B cell (primary cell): ENCODE data around the gene C4orf17. TPM values are rescaled to one million over a fixed set of nuclear protein-coding genes. Genes with fewer than 3 reads are reported as not detected.

Experiments
- ATAC-seq: fragments of 200-7000 bp; cut with Tn5 transposase; one replicate; pipeline ENCODE4 v1.10.0; 2021; ENCODE audit warnings: low read depth, mild to moderate bottlenecking, moderate number of reproducible peaks, moderate library complexity
- CTCF ChIA-PET: fragments of 350-600 bp; sonication (Branson Sonifier 250); formaldehyde crosslinking; loops from one replicate; lab custom pipeline; 2021; ENCODE audit warnings: antibody characterized with exemption, inconsistent platforms; lab: Charles Lee
- POLR2A ChIA-PET: fragments of 350-600 bp; sonication (Branson Sonifier 250); formaldehyde crosslinking; loops from one replicate; lab custom pipeline; 2021; ENCODE audit warnings: antibody characterized with exemption; lab: Charles Lee
- DNase-seq: peaks from one replicate; pipeline ENCODE4 v3.0.0; 2013
- H2AFZ ChIP-seq: 2 replicates; pipeline ENCODE4 v1.6.1; 2012; ENCODE audit warnings: mild to moderate bottlenecking, low read depth, low read length; ENCODE audit not compliant: insufficient read depth, poor library complexity, severe bottlenecking
- H3K27ac ChIP-seq, 2 donors: 1 replicate in 1 of 2; 2 replicates in 1 of 2; pipeline ENCODE4 v1.5.1; 2012 to 2013; ENCODE audit warnings: low read length in 2 of 2, mild to moderate bottlenecking in 2 of 2, moderate library complexity in 1 of 2
- H3K27me3 ChIP-seq, 4 experiments: fragments of 200-600 bp in 1 of 4; sonication (generic) in 1 of 4; replicated peaks in 1 of 4; 1 replicate in 2 of 4; 2 replicates in 2 of 4; pipeline versions ENCODE4 v1.6.1 to v1.7.0; 2013 to 2016; ENCODE audit warnings: low read length in 3 of 4, mild to moderate bottlenecking in 2 of 4, mixed read lengths in 1 of 4, moderate library complexity in 1 of 4; ENCODE audit not compliant: insufficient read depth in 4 of 4, control insufficient read depth in 3 of 4; ENCODE audit errors: control extremely low read depth in 1 of 4
- H3K36me3 ChIP-seq, 2 experiments: replicated peaks in 1 of 2; 1 replicate in 1 of 2; 2 replicates in 1 of 2; pipeline versions ENCODE4 v1.6.1 to v1.7.1; 2013; ENCODE audit warnings: low read length in 1 of 2; ENCODE audit not compliant: insufficient read depth in 2 of 2, control insufficient read depth in 1 of 2; ENCODE audit errors: control extremely low read depth in 1 of 2, extremely low read depth in 1 of 2
- H3K4me1 ChIP-seq, 2 donors: fragments of 200-600 bp in 1 of 2; sonication (generic) in 1 of 2; 1 replicate in 1 of 2; 2 replicates in 1 of 2; pipeline versions ENCODE4 v1.5.1 to v1.6.1; 2013 to 2017; ENCODE audit warnings: low read length in 2 of 2; ENCODE audit not compliant: control insufficient read depth in 2 of 2, insufficient read depth in 2 of 2
- H3K4me2 ChIP-seq: replicated peaks from 2 replicates; pipeline ENCODE3; 2012; ENCODE audit warnings: mild to moderate bottlenecking, low read depth, low read length; ENCODE audit not compliant: poor library complexity, severe bottlenecking
- H3K4me3 ChIP-seq, 5 experiments: fragments of 200-600 bp in 1 of 5; sonication (generic) in 1 of 5; 1 replicate in 3 of 5; 2 replicates in 2 of 5; pipeline versions ENCODE4 v1.5.1 to v1.7.0; 2011 to 2016; ENCODE audit warnings: low read length in 4 of 5, mild to moderate bottlenecking in 4 of 5, low read depth in 2 of 5, control low read depth in 1 of 5, moderate library complexity in 1 of 5; ENCODE audit not compliant: insufficient read depth in 1 of 5; ENCODE audit errors: control extremely low read depth in 1 of 5, extremely low read depth in 1 of 5
- H3K79me2 ChIP-seq: fragments of 200-600 bp; sonication (generic); one replicate; pipeline ENCODE4 v1.6.0; 2016; ENCODE audit warnings: low read length; ENCODE audit not compliant: control insufficient read depth, insufficient read depth
- H3K9ac ChIP-seq: fragments of 200-600 bp; sonication (generic); 2 replicates; pipeline ENCODE4 v1.6.1; 2017; ENCODE audit warnings: mild to moderate bottlenecking, low read length, moderate library complexity
- H3K9me3 ChIP-seq, 3 donors: one replicate each; pipeline versions ENCODE4 v1.6.1 to v1.7.1; 2013; ENCODE audit warnings: low read length in 2 of 3; ENCODE audit not compliant: control insufficient read depth in 2 of 3, insufficient read depth in 1 of 3; ENCODE audit errors: control extremely low read depth in 1 of 3
- H4K20me1 ChIP-seq: 2 replicates; pipeline ENCODE4 v1.6.0; 2012; ENCODE audit warnings: mild to moderate bottlenecking, low read length; ENCODE audit not compliant: insufficient read depth, control insufficient read depth, poor library complexity, severe bottlenecking
- H3K27ac Mint-ChIP-seq: one replicate; pipeline ENCODE4 v1.8.0; 2021; ENCODE audit warnings: mixed read lengths
- H3K27me3 Mint-ChIP-seq: one replicate; pipeline ENCODE4 v1.8.0; 2021; ENCODE audit warnings: mixed read lengths
- H3K4me1 Mint-ChIP-seq: one replicate; pipeline ENCODE4 v1.8.0; 2021; ENCODE audit warnings: mixed read lengths
- H3K4me3 Mint-ChIP-seq: one replicate; pipeline ENCODE4 v1.8.0; 2021; ENCODE audit warnings: mixed read lengths
- H3K9me3 Mint-ChIP-seq: one replicate; pipeline ENCODE4 v1.8.0; 2022; ENCODE audit warnings: mixed read lengths; ENCODE audit not compliant: insufficient read depth
- CTCF ChIP-seq: fragments of 200-600 bp; IDR thresholded peaks from one replicate; pipeline ENCODE4 v1.8.0; 2022; ENCODE audit warnings: antibody characterized with exemption, mild to moderate bottlenecking
- EZH2 ChIP-seq: IDR thresholded peaks from 2 replicates; pipeline ENCODE4 v1.6.1; 2012; ENCODE audit warnings: borderline replicate concordance, low read depth, mild to moderate bottlenecking, moderate library complexity, low read length; ENCODE audit not compliant: insufficient read depth, poor library complexity, severe bottlenecking
- WGBS: methylation state at CpG from one replicate; pipeline ENCODE4 v1.1.5; 2013; ENCODE audit warnings: missing lambda C conversion rate; ENCODE audit not compliant: insufficient coverage; 5-methylcytosine and 5-hydroxymethylcytosine counted together
- intact Hi-C: fragments of 100-400 bp; cut with micrococcal nuclease; formaldehyde crosslinking; loops from one replicate; pipeline ENCODE4 v1.10.0; 2022
- polyA plus RNA-seq: library from polyadenylated mRNA; depleted of rRNA; stranded (reverse); fragments of >200 nt; gene quantifications from 2 replicates; pipeline ENCODE4 v1.2.3, GENCODE V29; 2012
- total RNA-seq, 2 donors: library from RNA; stranded (reverse); fragments of 120-200 nt in 1 of 2; gene quantifications; 1 replicate in 1 of 2; 2 replicates in 1 of 2; pipeline versions ENCODE4 v1.2.3 to v1.2.4, GENCODE V29; 2013 to 2022

Gene C4orf17
- total and polyA plus RNA-seq, 2 donors (not counting 1 experiment from before 2014, with no cell fraction given): not detected

- TF ChIP-seq EZH2 (no peak), CTCF (no peak)
- Mint-ChIP-seq H3K9me3 (peaks cover 15% of the 10 kb centered on the region), H3K4me1 (no peaks in the 10 kb centered on the region), H3K27ac (no peak overlapping the region), H3K4me3 (no peak overlapping the region), H3K27me3 (peaks cover 5% of the 10 kb centered on the region)
- Histone ChIP-seq H3K4me2 (no peak overlapping the region), H3K36me3 (no peaks in the 10 kb centered on the region), H3K9ac (no peak overlapping the region), H3K79me2 (no peaks in the 10 kb centered on the region), H2AFZ (no peak overlapping the region), H3K27ac (no peak overlapping the region), H3K9me3 (peaks cover 1 to 30% (median 17%) of the 10 kb centered on the region in 3 donors), H4K20me1 (no peaks in the 10 kb centered on the region), H3K27me3 (no peaks in the 10 kb centered on the region), H3K4me3 (no peak overlapping the region), H3K4me1 (no peaks in the 10 kb centered on the region)
- DNase-seq (no peak), ATAC-seq (no peak)
- intact Hi-C loops: no loop called here
- ChIA-PET CTCF (no interaction called here), POLR2A (no interaction called here)
- 88% methylated on average over 4 of the region's 4 CpGs for WGBS
Observed at GRCh38 chr4:99490286-99490685, 20.5 kb upstream of the C4orf17 start.

DNA sequence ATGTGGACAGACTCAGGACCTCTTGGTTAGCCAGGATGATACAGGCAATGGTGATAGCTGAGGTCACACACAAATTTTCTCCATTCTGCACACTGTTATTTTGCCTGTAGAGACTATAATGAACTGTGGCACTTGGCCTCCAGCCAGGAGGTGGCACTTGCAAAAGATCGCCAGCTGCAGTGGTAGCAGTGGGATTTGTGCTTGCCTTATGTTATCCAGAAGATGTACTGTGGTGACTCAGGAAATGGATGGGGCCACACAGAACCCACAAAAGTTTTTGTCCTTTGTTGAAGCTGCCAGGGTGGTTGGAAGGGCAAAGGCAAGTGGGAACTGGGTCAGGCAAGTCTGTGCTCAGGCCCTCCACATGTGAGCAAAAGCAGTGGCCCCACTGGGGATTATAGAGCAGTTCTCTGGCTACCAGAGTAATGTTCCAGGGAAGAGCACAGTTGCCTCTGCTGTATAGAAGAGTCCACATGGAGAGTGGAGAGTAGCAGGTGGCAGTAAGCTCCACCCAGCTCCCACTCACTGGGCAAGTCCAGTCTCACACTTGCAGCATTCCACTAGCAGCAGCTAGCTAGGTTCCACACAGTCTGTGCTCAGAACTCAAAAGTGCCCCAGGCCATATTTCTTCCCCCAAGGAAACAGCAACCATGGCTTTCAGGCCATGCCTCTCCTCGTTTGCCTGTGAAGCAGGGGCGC is 5.9 kb upstream of the C4orf17 start:
- 22% methylated on average over 1 of the region's 3 CpGs for WGBS
- Mint-ChIP-seq H3K27ac (no peak overlapping the region), H3K4me3 (no peak overlapping the region), H3K27me3 (peaks cover 16% of the 10 kb centered on the region), H3K9me3 (no peaks in the 10 kb centered on the region), H3K4me1 (no peaks in the 10 kb centered on the region)
- intact Hi-C loops: no loop called here
- ChIA-PET CTCF (no interaction called here), POLR2A (no interaction called here)
- Histone ChIP-seq H3K4me3 (no peak overlapping the region), H3K79me2 (no peaks in the 10 kb centered on the region), H4K20me1 (no peaks in the 10 kb centered on the region), H3K9ac (no peak overlapping the region), H2AFZ (no peak overlapping the region), H3K27me3 (peaks cover 0 to under 1% (median 0%) of the 10 kb centered on the region in 4 experiments), H3K36me3 (no peaks in the 10 kb centered on the region), H3K27ac (no peak overlapping the region), H3K4me2 (no peak overlapping the region), H3K4me1 (no peaks in the 10 kb centered on the region), H3K9me3 (peaks cover 0 to 5% (median 0%) of the 10 kb centered on the region in 3 donors)
- DNase-seq (no peak), ATAC-seq (no peak)
- TF ChIP-seq EZH2: no peak
- no peak for TF ChIP-seq CTCF
